Measurements from ENCODE around the gene SNAPC2. TPM values are rescaled to one million over a fixed set of nuclear protein-coding genes. Genes with fewer than 3 reads are reported as not detected.

SNAPC2 gene
- total RNA-seq, 1 donor from 2014 or later: 18.6 TPM

DNA sequence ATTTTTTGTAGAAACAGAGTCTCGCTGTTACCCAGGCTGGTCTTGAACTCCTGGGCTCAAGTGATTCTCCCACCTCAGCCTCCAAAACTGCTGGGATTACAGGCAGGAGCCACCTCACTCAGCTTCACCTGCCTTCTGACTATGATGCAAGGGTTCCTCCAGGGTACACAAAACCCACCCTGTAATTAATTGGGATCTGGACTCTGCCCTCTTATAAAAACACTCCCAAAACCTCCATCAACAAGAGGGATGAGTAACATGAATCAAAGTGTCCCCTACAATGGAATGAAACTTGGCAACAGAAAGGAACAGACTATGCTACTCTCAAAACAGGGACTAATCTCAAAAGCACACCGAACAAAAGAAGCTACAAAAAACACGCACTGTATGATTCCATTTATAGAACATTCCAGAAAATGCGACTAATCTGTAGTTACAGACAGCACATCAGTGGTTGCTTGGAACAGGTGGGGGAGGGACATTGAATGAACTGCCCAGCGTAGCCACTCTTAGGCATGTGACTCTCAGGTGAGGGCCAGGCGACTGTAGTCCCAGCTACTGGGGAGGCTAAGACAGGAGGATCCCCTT, 42.8 kb upstream of the SNAPC2 start:
- Mint-ChIP-seq H3K4me1 (ENCODE audit: low read depth, unreplicated experiment) (peaks cover 2% of the 10 kb centered on the region), H3K27me3 (ENCODE audit: unreplicated experiment) (peaks cover 8% of the 10 kb centered on the region), H3K4me3 (ENCODE audit: unreplicated experiment) (no peak overlapping the region), H3K36me3 (ENCODE audit: unreplicated experiment) (no peaks in the 10 kb centered on the region), H3K9me3 (ENCODE audit: unreplicated experiment) (peaks cover 7% of the 10 kb centered on the region), H3K27ac (ENCODE audit: unreplicated experiment) (no peak overlapping the region)
- TF ChIP-seq, protein P1, sequence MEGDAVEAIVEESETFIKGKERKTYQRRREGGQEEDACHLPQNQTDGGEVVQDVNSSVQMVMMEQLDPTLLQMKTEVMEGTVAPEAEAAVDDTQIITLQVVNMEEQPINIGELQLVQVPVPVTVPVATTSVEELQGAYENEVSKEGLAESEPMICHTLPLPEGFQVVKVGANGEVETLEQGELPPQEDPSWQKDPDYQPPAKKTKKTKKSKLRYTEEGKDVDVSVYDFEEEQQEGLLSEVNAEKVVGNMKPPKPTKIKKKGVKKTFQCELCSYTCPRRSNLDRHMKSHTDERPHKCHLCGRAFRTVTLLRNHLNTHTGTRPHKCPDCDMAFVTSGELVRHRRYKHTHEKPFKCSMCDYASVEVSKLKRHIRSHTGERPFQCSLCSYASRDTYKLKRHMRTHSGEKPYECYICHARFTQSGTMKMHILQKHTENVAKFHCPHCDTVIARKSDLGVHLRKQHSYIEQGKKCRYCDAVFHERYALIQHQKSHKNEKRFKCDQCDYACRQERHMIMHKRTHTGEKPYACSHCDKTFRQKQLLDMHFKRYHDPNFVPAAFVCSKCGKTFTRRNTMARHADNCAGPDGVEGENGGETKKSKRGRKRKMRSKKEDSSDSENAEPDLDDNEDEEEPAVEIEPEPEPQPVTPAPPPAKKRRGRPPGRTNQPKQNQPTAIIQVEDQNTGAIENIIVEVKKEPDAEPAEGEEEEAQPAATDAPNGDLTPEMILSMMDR (IDR thresholded peaks at IDR 0.05; ENCODE audit: partially characterized antibody, unreplicated experiment): no peak
- no peak for DNase-seq

DNA sequence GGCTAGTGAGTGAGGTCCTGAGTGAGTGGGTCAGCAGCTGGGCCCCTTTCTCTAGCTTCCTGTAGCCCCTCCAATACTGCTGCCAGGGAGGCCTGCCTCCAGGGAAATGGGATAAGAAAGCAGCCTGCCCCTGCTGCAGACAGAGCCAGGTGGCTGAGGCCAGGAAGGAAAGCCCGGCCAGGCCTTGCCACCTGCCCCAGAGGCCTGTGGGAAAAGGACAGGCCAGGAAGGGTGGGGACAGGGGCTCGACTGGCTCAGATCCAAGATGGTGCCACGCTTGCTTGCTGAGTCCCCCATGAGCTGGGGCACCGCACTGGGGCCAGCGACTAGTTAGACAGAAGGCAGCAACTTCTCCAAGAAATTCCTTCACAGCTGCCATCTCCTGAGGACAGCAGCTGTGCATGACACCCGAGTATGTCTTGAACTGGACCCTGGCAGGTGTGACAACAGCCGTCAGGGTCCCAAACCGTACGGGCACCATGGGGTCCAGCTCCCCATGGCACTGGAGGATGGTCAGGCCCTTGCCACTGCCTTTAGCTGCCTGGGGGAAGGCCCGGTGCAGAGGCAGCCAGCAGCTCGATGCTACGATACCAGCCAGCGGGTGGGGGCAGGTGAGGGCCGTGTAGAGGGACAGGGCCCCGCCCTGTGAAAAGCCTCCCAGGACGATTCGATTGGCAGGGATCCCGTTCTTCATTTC, 40.9 kb upstream of the SNAPC2 start:
- Mint-ChIP-seq H3K9me3 (ENCODE audit: unreplicated experiment) (peaks cover 4% of the 10 kb centered on the region), H3K36me3 (ENCODE audit: unreplicated experiment) (no peaks in the 10 kb centered on the region), H3K27me3 (ENCODE audit: unreplicated experiment) (peaks cover 5% of the 10 kb centered on the region), H3K4me3 (ENCODE audit: unreplicated experiment) (no peak overlapping the region), H3K27ac (ENCODE audit: unreplicated experiment) (no peak overlapping the region), H3K4me1 (ENCODE audit: low read depth, unreplicated experiment) (peaks cover 2% of the 10 kb centered on the region)
- TF ChIP-seq, protein P1 (IDR thresholded peaks at IDR 0.05; ENCODE audit: partially characterized antibody, unreplicated experiment): no peak
- DNase-seq: peak; percentile 57

DNA sequence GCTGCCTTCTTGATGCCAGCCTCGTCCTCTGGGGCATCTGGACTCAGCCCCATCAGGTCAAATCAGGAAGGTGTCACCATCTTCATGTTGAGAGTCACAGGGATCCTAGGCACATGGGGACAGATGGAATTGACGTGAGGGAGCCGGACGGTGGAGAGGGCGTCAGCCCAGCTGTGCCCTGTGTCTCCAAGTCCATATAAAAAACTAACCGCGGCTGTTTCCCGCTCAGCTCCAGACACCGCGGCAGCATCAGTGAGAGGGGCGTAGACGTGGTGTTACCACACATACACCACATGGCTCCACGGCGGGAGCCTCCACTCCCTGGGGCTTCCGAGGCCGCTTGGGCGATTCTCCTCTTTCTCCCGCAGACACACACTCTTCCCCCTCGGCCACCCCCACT, 40.3 kb upstream of the SNAPC2 start:
- no peak overlapping the region for H3K27ac Mint-ChIP-seq (ENCODE audit: unreplicated experiment)
- no peaks in the 10 kb centered on the region for H3K36me3 Mint-ChIP-seq (ENCODE audit: unreplicated experiment)
- TF ChIP-seq, protein P1 (IDR thresholded peaks at IDR 0.05; ENCODE audit: partially characterized antibody, unreplicated experiment): no peak
- peaks cover 4% of the 10 kb centered on the region for H3K9me3 Mint-ChIP-seq (ENCODE audit: unreplicated experiment)
- peaks cover 5% of the 10 kb centered on the region for H3K27me3 Mint-ChIP-seq (ENCODE audit: unreplicated experiment)
- no peak overlapping the region for H3K4me3 Mint-ChIP-seq (ENCODE audit: unreplicated experiment)
- H3K4me1 Mint-ChIP-seq (ENCODE audit: low read depth, unreplicated experiment): peaks cover 2% of the 10 kb centered on the region
- no peak for DNase-seq

DNA sequence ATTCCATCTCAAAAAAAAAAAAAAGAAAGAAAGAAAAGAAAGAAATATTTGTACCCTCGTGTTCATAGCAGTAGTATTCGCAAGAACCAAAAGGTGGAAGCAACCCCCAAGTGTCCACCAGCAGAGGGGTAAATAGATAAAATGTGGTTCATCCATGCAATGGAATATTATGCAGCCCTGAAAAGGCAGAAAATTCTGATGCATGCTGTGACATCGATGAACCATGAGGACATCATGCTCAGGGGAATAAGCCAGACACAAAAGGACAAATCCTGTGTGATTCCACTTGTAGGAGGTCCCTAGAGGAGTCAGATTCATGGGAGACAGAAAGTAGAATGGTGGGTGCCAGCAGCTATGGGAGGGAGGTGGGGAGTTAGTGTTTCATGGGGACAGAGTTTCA, 38.2 kb upstream of the SNAPC2 start:
- Mint-ChIP-seq H3K9me3 (ENCODE audit: unreplicated experiment) (peaks cover 7% of the 10 kb centered on the region), H3K36me3 (ENCODE audit: unreplicated experiment) (no peaks in the 10 kb centered on the region), H3K4me1 (ENCODE audit: low read depth, unreplicated experiment) (peaks cover 2% of the 10 kb centered on the region), H3K27me3 (ENCODE audit: unreplicated experiment) (peaks cover 6% of the 10 kb centered on the region), H3K4me3 (ENCODE audit: unreplicated experiment) (no peak overlapping the region), H3K27ac (ENCODE audit: unreplicated experiment) (no peak overlapping the region)
- DNase-seq: no peak
- TF ChIP-seq, protein P1 (IDR thresholded peaks at IDR 0.05; ENCODE audit: partially characterized antibody, unreplicated experiment): no peak

DNA sequence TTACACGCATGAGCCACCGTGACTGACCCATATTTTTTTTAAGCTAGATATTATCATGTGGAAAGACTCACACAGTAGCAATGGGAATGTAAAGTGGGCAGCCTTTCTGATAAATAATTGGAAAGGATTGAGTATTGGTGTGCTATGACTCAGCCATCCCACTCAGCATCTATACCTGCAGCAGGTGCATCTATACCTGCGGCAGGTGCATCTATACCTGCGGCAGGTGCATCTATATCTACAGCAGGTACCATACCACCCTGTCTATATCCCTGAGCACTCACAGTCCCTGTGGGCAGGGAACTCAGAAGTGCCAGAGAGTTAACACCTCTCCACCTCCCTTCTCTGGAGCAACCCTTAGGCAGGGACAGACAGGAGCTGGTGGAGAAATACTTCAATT, 37.0 kb upstream of the SNAPC2 start:
- Mint-ChIP-seq H3K27ac (ENCODE audit: unreplicated experiment) (no peak overlapping the region), H3K4me1 (ENCODE audit: low read depth, unreplicated experiment) (peaks cover 2% of the 10 kb centered on the region), H3K9me3 (ENCODE audit: unreplicated experiment) (peaks cover 5% of the 10 kb centered on the region), H3K36me3 (ENCODE audit: unreplicated experiment) (no peaks in the 10 kb centered on the region), H3K27me3 (ENCODE audit: unreplicated experiment) (peaks cover 9% of the 10 kb centered on the region), H3K4me3 (ENCODE audit: unreplicated experiment) (no peak overlapping the region)
- DNase-seq: no peak
- TF ChIP-seq, protein P1 (IDR thresholded peaks at IDR 0.05; ENCODE audit: partially characterized antibody, unreplicated experiment): no peak
